H9 (cell line): ENCODE data around the gene TEX11. TPM values are rescaled to one million over a fixed set of nuclear protein-coding genes. Genes with fewer than 3 reads are reported as not detected.

Experiments
- DNase-seq: peaks from one replicate; pipeline ENCODE4 v3.0.0-alpha.2; 2017
- H2AFZ ChIP-seq: one replicate; pipeline ENCODE4 v1.6.1; 2013; ENCODE audit warnings: mild to moderate bottlenecking, low read length, control low read depth, moderate library complexity
- H2AK5ac ChIP-seq: 2 replicates; pipeline ENCODE4 v1.6.1; 2013; ENCODE audit warnings: low read length, control low read depth, mixed read lengths; ENCODE audit not compliant: insufficient read length
- H2BK120ac ChIP-seq: one replicate; pipeline ENCODE4 v1.6.1; 2013; ENCODE audit warnings: low read depth, mild to moderate bottlenecking, low read length, control low read depth, inconsistent platforms; ENCODE audit not compliant: poor library complexity, severe bottlenecking
- H2BK12ac ChIP-seq: 2 replicates; pipeline ENCODE4 v1.6.1; 2013; ENCODE audit warnings: low read length, control low read depth, mixed read lengths, low read depth; ENCODE audit not compliant: insufficient read length
- H2BK15ac ChIP-seq: 2 replicates; pipeline ENCODE4 v1.6.1; 2013; ENCODE audit warnings: low read depth, low read length, control low read depth
- H2BK20ac ChIP-seq: one replicate; pipeline ENCODE4 v1.6.1; 2013; ENCODE audit warnings: low read depth, mild to moderate bottlenecking, low read length, control low read depth, inconsistent platforms; ENCODE audit not compliant: poor library complexity, severe bottlenecking
- H2BK5ac ChIP-seq: 2 replicates; pipeline ENCODE4 v1.6.1; 2013; ENCODE audit warnings: low read length, control low read depth, mixed read lengths; ENCODE audit not compliant: insufficient read length
- H3K14ac ChIP-seq: 2 replicates; pipeline ENCODE4 v1.6.1; 2013; ENCODE audit warnings: low read length, control low read depth; ENCODE audit not compliant: insufficient read depth
- H3K18ac ChIP-seq: 2 replicates; pipeline ENCODE4 v1.6.1; 2013; ENCODE audit warnings: low read depth, mild to moderate bottlenecking, mixed read lengths, low read length, control low read depth; ENCODE audit not compliant: insufficient read length
- H3K23ac ChIP-seq: 2 replicates; pipeline ENCODE4 v1.6.1; 2013; ENCODE audit warnings: low read length, control low read depth, mixed read lengths, low read depth; ENCODE audit not compliant: insufficient read length
- H3K23me2 ChIP-seq: 2 replicates; pipeline ENCODE4 v1.6.1; 2013; ENCODE audit warnings: low read depth, mild to moderate bottlenecking, mixed read lengths, low read length, control low read depth; ENCODE audit not compliant: insufficient read length, poor library complexity, severe bottlenecking
- H3K27ac ChIP-seq: 2 replicates; pipeline ENCODE4 v1.5.1; 2013; ENCODE audit warnings: low read length, control low read depth, mixed read lengths, low read depth; ENCODE audit not compliant: insufficient read length
- H3K27me3 ChIP-seq: 2 replicates; pipeline ENCODE4 v1.6.1; 2013; ENCODE audit warnings: low read length, control low read depth, inconsistent platforms; ENCODE audit not compliant: insufficient read depth
- H3K4ac ChIP-seq: 2 replicates; pipeline ENCODE4 v1.6.1; 2013; ENCODE audit warnings: low read depth, mild to moderate bottlenecking, control low read depth, inconsistent platforms, low read length, moderate library complexity
- H3K4me1 ChIP-seq: 2 replicates; pipeline ENCODE4 v1.6.1; 2013; ENCODE audit warnings: low read length, control low read depth, inconsistent platforms; ENCODE audit not compliant: insufficient read depth
- H3K4me2 ChIP-seq: 2 replicates; pipeline ENCODE4 v1.6.1; 2013; ENCODE audit warnings: low read length, control low read depth, mixed read lengths; ENCODE audit not compliant: insufficient read length, insufficient read depth
- H3K56ac ChIP-seq: 2 replicates; pipeline ENCODE4 v1.6.1; 2013; ENCODE audit warnings: low read depth, mild to moderate bottlenecking, mixed read lengths, low read length, control low read depth; ENCODE audit not compliant: insufficient read length
- H3K79me1 ChIP-seq: 2 replicates; pipeline ENCODE4 v1.6.1; 2013; ENCODE audit warnings: low read depth, mild to moderate bottlenecking, moderate library complexity, low read length, control low read depth, inconsistent platforms; ENCODE audit not compliant: insufficient read depth, poor library complexity, severe bottlenecking
- H3K79me2 ChIP-seq: 2 replicates; pipeline ENCODE4 v1.6.1; 2013; ENCODE audit warnings: low read length, control low read depth, inconsistent platforms; ENCODE audit not compliant: insufficient read depth
- H3K9ac ChIP-seq: 2 replicates; pipeline ENCODE4 v1.6.1; 2013; ENCODE audit warnings: low read length, control low read depth, mixed read lengths; ENCODE audit not compliant: insufficient read length; ENCODE audit errors: extremely low read depth
- H3K9me3 ChIP-seq: one replicate; pipeline ENCODE4 v1.6.1; 2013; ENCODE audit warnings: low read depth, low read length, inconsistent platforms; ENCODE audit not compliant: control insufficient read depth
- H3T11ph ChIP-seq: one replicate; pipeline ENCODE4 v1.6.1; 2013; ENCODE audit warnings: mild to moderate bottlenecking, low read length, control low read depth, inconsistent platforms
- H4K20me1 ChIP-seq: one replicate; pipeline ENCODE4 v1.6.1; 2013; ENCODE audit not compliant: control insufficient read depth, insufficient read length, insufficient read depth
- H4K5ac ChIP-seq: 2 replicates; pipeline ENCODE4 v1.6.1; 2013; ENCODE audit warnings: low read depth, mild to moderate bottlenecking, mixed read lengths, low read length, control low read depth; ENCODE audit not compliant: insufficient read length
- H4K8ac ChIP-seq: replicated peaks from 2 replicates; pipeline ENCODE4 v1.6.1; 2013; ENCODE audit warnings: low read length, control low read depth, mixed read lengths, low read depth; ENCODE audit not compliant: insufficient read length
- H4K91ac ChIP-seq: 2 replicates; pipeline ENCODE4 v1.6.1; 2013; ENCODE audit warnings: low read depth, mild to moderate bottlenecking, moderate library complexity, mixed read lengths, low read length, control low read depth; ENCODE audit not compliant: insufficient read length
- H3K27ac Mint-ChIP-seq, 3 experiments: 2 replicates in 2 of 3; 3 replicates in 1 of 3; pipeline ENCODE4 v1.8.0; 2020 to 2021; ENCODE audit warnings: mixed read lengths in 3 of 3, mild to moderate bottlenecking in 1 of 3, moderate library complexity in 1 of 3
- H3K27me3 Mint-ChIP-seq: 2 replicates; pipeline ENCODE4 v1.8.0; 2021; ENCODE audit warnings: low read depth, mild to moderate bottlenecking, moderate library complexity, mixed read lengths
- H3K36me3 Mint-ChIP-seq, 3 experiments: 2 replicates in 2 of 3; 3 replicates in 1 of 3; pipeline ENCODE4 v1.8.0; 2020 to 2021; ENCODE audit warnings: low read depth in 3 of 3, mixed read lengths in 3 of 3; ENCODE audit not compliant: insufficient read depth in 1 of 3
- H3K4me1 Mint-ChIP-seq, 2 experiments: 2 replicates each; pipeline ENCODE4 v1.8.0; 2020; ENCODE audit warnings: mixed read lengths in 2 of 2
- H3K4me3 Mint-ChIP-seq, 2 experiments: 2 replicates in 1 of 2; 3 replicates in 1 of 2; pipeline ENCODE4 v1.8.0; 2020 to 2021; ENCODE audit warnings: mild to moderate bottlenecking in 2 of 2, mixed read lengths in 2 of 2, moderate library complexity in 1 of 2
- H3K9me3 Mint-ChIP-seq, 2 experiments: 2 replicates in 1 of 2; 3 replicates in 1 of 2; pipeline ENCODE4 v1.8.0; 2020; ENCODE audit warnings: mild to moderate bottlenecking in 2 of 2, mixed read lengths in 2 of 2, moderate library complexity in 1 of 2
- WGBS: extraction: QIAGEN DNeasy Blood & Tissue Kit; methylation state at CpG from one replicate; pipeline ENCODE4 v1.1.7; 2013; ENCODE audit warnings: missing lambda C conversion rate, low lambda C conversion rate, mixed read lengths; ENCODE audit not compliant: insufficient read length; ENCODE audit errors: extremely low coverage; 5-methylcytosine and 5-hydroxymethylcytosine counted together
- total RNA-seq: library from RNA; stranded (reverse); gene quantifications from 2 replicates; pipeline ENCODE4 v1.2.1, GENCODE V29; 2021
- TF ChIP-seq, protein P1 (sequence below): fragments of 200-600 bp; sonication (generic); conservative IDR thresholded peaks from 3 replicates; pipeline ENCODE4 v1.8.0; 2021; ENCODE audit warnings: antibody characterized with exemption, mild to moderate bottlenecking

TEX11 gene
- total RNA-seq, 1 experiment from 2014 or later = 0.22 TPM

DNA sequence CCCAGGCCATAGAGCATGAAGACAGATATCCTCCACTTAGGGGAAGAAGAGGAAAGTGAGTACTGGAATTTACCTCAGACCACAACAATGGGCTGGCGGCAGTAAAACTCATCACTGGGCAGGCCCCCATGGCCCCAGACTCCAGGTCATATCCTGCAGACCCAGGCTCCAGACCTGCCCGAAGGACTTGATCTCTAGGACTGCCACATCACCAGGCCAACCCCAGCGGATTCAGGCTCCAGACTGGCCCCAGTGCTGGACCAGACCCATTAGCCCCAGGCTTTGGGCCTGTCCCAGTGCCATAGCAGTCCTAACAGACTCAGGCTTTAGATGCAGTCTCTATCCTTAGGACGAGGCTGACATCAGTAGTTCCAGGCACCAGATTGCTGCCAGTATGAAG, 273.3 kb downstream of the TEX11 start:
- no peaks in the 10 kb centered on the region; the same call in 1 of the 2 replicates for H3K27me3 Mint-ChIP-seq
- H3K27me3 ChIP-seq = no peaks in the 10 kb centered on the region
- H4K20me1 ChIP-seq = no peaks in the 10 kb centered on the region
- H3K4me2 ChIP-seq = no peak overlapping the region
- H3K27ac ChIP-seq = no peak overlapping the region
- peaks cover 51 to 66% of the 10 kb centered on the region in 2 experiments for H3K9me3 Mint-ChIP-seq
- DNase-seq = no peak
- no peak overlapping the region for H3K18ac ChIP-seq
- no peak overlapping the region for H4K8ac ChIP-seq
- no CpG with 5 or more reads among the region's 4 CpGs for WGBS
- no peak overlapping the region for H3K4ac ChIP-seq
- H3T11ph ChIP-seq = no peak overlapping the region
- H3K4me1 Mint-ChIP-seq = no peaks in the 10 kb centered on the region
- H3K36me3 Mint-ChIP-seq = peaks cover 6% of the 10 kb centered on the region in 3 experiments; a peak in 6 of 7 replicates
- no peak overlapping the region for H2BK20ac ChIP-seq
- no peak overlapping the region for H2BK5ac ChIP-seq
- no peak overlapping the region for H4K91ac ChIP-seq
- no peak overlapping the region for H3K4me3 Mint-ChIP-seq
- no peak overlapping the region for H3K9ac ChIP-seq
- no peaks in the 10 kb centered on the region for H3K79me2 ChIP-seq
- H2AFZ ChIP-seq = no peak overlapping the region
- no peak overlapping the region for H2BK12ac ChIP-seq
- no peak overlapping the region for H4K5ac ChIP-seq
- H3K79me1 ChIP-seq = no peaks in the 10 kb centered on the region
- no peak overlapping the region for H3K27ac Mint-ChIP-seq
- no peak overlapping the region for H2AK5ac ChIP-seq
- H3K23ac ChIP-seq = no peak overlapping the region
- no peak overlapping the region for H2BK15ac ChIP-seq
- H3K4me1 ChIP-seq = no peaks in the 10 kb centered on the region
- H3K56ac ChIP-seq = no peak overlapping the region
- H3K9me3 ChIP-seq = peaks cover 4% of the 10 kb centered on the region
- no peak overlapping the region for H2BK120ac ChIP-seq
- TF ChIP-seq, protein P1, sequence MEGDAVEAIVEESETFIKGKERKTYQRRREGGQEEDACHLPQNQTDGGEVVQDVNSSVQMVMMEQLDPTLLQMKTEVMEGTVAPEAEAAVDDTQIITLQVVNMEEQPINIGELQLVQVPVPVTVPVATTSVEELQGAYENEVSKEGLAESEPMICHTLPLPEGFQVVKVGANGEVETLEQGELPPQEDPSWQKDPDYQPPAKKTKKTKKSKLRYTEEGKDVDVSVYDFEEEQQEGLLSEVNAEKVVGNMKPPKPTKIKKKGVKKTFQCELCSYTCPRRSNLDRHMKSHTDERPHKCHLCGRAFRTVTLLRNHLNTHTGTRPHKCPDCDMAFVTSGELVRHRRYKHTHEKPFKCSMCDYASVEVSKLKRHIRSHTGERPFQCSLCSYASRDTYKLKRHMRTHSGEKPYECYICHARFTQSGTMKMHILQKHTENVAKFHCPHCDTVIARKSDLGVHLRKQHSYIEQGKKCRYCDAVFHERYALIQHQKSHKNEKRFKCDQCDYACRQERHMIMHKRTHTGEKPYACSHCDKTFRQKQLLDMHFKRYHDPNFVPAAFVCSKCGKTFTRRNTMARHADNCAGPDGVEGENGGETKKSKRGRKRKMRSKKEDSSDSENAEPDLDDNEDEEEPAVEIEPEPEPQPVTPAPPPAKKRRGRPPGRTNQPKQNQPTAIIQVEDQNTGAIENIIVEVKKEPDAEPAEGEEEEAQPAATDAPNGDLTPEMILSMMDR = no peak
- no peaks in the 10 kb centered on the region for H3K23me2 ChIP-seq
- no peak overlapping the region for H3K14ac ChIP-seq
